ENCODE data around the gene VSX1.

DNA sequence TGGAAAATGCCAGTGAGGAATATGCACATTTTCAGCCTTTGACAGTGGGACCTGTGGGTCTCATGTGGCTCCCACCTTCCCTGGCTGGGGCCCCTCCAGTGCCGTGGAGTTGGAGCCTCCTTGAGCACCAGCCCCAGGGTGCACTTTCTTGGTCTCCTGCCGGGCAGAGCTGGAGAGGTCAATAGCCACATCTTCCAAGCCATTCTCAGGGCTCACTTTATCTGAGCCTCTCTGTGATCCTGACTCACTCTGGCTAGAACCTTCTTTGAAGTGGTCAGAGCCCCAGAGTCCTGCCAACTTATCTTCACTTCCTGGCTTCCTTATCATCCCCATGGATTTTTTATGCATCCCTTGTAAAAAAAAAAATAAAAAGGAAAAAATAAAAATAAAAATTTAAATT lies 5.7 kb downstream of the VSX1 start:
- TF ChIP-seq MAZ (IDR thresholded peaks at IDR 0.05; ENCODE audit: borderline replicate concordance, low read depth, low read length) (no peak), SMC3 (IDR thresholded peaks at IDR 0.05; ENCODE audit: low read depth, low read length) (no peak), POLR2A (IDR thresholded peaks at IDR 0.05; ENCODE audit: low read depth, low read length) (no peak), RAD21 (IDR thresholded peaks at IDR 0.05; ENCODE audit: low read length) (no peak), USF2 (IDR thresholded peaks at IDR 0.05; ENCODE audit: low read depth, low read length) (no peak), RFX5 (IDR thresholded peaks at IDR 0.05; ENCODE audit: low read depth, low read length) (no peak), MAFK (IDR thresholded peaks at IDR 0.05; ENCODE audit: low read depth, low read length) (no peak), CHD1 (IDR thresholded peaks at IDR 0.05; ENCODE audit: low read depth, low read length) (no peak)
- TF ChIP-seq, protein P1, sequence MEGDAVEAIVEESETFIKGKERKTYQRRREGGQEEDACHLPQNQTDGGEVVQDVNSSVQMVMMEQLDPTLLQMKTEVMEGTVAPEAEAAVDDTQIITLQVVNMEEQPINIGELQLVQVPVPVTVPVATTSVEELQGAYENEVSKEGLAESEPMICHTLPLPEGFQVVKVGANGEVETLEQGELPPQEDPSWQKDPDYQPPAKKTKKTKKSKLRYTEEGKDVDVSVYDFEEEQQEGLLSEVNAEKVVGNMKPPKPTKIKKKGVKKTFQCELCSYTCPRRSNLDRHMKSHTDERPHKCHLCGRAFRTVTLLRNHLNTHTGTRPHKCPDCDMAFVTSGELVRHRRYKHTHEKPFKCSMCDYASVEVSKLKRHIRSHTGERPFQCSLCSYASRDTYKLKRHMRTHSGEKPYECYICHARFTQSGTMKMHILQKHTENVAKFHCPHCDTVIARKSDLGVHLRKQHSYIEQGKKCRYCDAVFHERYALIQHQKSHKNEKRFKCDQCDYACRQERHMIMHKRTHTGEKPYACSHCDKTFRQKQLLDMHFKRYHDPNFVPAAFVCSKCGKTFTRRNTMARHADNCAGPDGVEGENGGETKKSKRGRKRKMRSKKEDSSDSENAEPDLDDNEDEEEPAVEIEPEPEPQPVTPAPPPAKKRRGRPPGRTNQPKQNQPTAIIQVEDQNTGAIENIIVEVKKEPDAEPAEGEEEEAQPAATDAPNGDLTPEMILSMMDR (conservative IDR thresholded peaks at IDR 0.05; ENCODE audit: low read depth, low read length), result no peak

Data from IMR-90 (cell line).